GM18951 (cell line): Measurements from ENCODE around the gene CEBPZOS.

Experiments used
- POLR2A ChIP-seq: IDR thresholded peaks from 4 replicates; pipeline ENCODE4 v1.6.1; 2011; ENCODE audit warnings: mild to moderate bottlenecking; ENCODE audit not compliant: insufficient read length, insufficient read depth; ENCODE audit errors: extremely low read depth
- in situ Hi-C: fragments of 300-500 bp; cut with MboI; formaldehyde crosslinking; loops from one replicate; pipeline ENCODE4 v1.12.0; 2022; ENCODE audit warnings: low sequenced_read_pairs, mixed read lengths, inconsistent platforms; ENCODE audit not compliant: unreplicated experiment

The CEBPZOS gene

GRCh38 chr2:37196320-37197195 is at the start of gene CEBPZOS:
CEBPZOS (plus strand) TSS chr2:37196496; CDS start chr2:37199705, 3,209 bp downstream.
- in situ Hi-C loops: loop anchor here (25.0 kb wide), 1 partner anchor 691 kb away; no protein-coding TSS in a partner anchor
- TF ChIP-seq POLR2A: peak; percentile 89

- no peak for TF ChIP-seq POLR2A
- in situ Hi-C loops: no loop called here
Measured at GRCh38 chr2:37148325-37148724, 48.0 kb upstream of the CEBPZOS start.

- in situ Hi-C loops: no loop called here
- TF ChIP-seq POLR2A: no peak
Measured at GRCh38 chr2:37149626-37150322, 46.5 kb upstream of the CEBPZOS start.

GRCh38 chr2:37153224-37153623 is 43.1 kb upstream of the CEBPZOS start:
- in situ Hi-C loops: no loop called here

GRCh38 chr2:37154785-37155184 is 41.5 kb upstream of the CEBPZOS start:
- no peak for TF ChIP-seq POLR2A
- in situ Hi-C loops: no loop called here

More at GRCh38 chr2:37153224-37153623, 43.1 kb upstream of the CEBPZOS start:
- no peak for TF ChIP-seq POLR2A

GRCh38 chr2:37156071-37156856 is 40.0 kb upstream of the CEBPZOS start:
- in situ Hi-C loops: no loop called here

GRCh38 chr2:37156857-37157714 is 39.2 kb upstream of the CEBPZOS start, which contains the start of gene EIF2AK2:
EIF2AK2 (minus strand) TSS chr2:37156980; CDS start chr2:37147806, 9,174 bp downstream.
- in situ Hi-C loops: no loop called here
- TF ChIP-seq POLR2A: peak; percentile 66

More at GRCh38 chr2:37156071-37156856, 40.0 kb upstream of the CEBPZOS start:
- no peak for TF ChIP-seq POLR2A

GRCh38 chr2:37164757-37165156 is 31.5 kb upstream of the CEBPZOS start:
- in situ Hi-C loops: no loop called here
- TF ChIP-seq POLR2A: no peak

- TF ChIP-seq POLR2A: no peak
- in situ Hi-C loops: no loop called here
Measured at GRCh38 chr2:37167636-37168180, 28.6 kb upstream of the CEBPZOS start.

- in situ Hi-C loops: no loop called here
- TF ChIP-seq POLR2A: no peak
Measured at GRCh38 chr2:37168217-37168981, 27.9 kb upstream of the CEBPZOS start.

- no peak for TF ChIP-seq POLR2A
- in situ Hi-C loops: no loop called here
Measured at GRCh38 chr2:37171624-37171950, 24.7 kb upstream of the CEBPZOS start.
